PC-3 (cell line): ENCODE data around the gene PTBP1. TPM values are rescaled to one million over a fixed set of nuclear protein-coding genes. Genes with fewer than 3 reads are reported as not detected.

Experiments used
- ATAC-seq: fragments of 200-7000 bp; cut with Tn5 transposase; 2 replicates; pipeline ENCODE4 v1.9.1; 2020; ENCODE audit warnings: mild to moderate bottlenecking, moderate library complexity
- BruUV-seq: library from RNA; stranded (reverse); fragments of 400-500 nt; replicated peaks from 2 replicates; lab custom pipeline; 2021; lab: Mats Ljungman, UMichigan
- CTCF ChIA-PET: fragments of 300-600 bp; sonication (Branson Sonifier 250); formaldehyde crosslinking; loops from one replicate; lab custom pipeline; 2022; ENCODE audit warnings: antibody characterized with exemption; lab: Charles Lee
- POLR2A ChIA-PET: fragments of 300-600 bp; sonication (Branson Sonifier 250); formaldehyde crosslinking; loops from one replicate; lab custom pipeline; 2022; ENCODE audit warnings: antibody characterized with exemption; ENCODE audit not compliant: unreplicated experiment; lab: Charles Lee
- DNase-seq: peaks from one replicate; pipeline ENCODE4 v3.0.0-alpha.2; 2015
- H2AFZ ChIP-seq: fragments of 300-600 bp; sonication (generic); 2 replicates; pipeline ENCODE4 v1.6.0; 2016; ENCODE audit warnings: antibody characterized with exemption, low read length
- H3F3A ChIP-seq: fragments of 300-600 bp; sonication (generic); one replicate; pipeline ENCODE4 v1.6.0; 2017; ENCODE audit warnings: antibody characterized with exemption, low read length, control low read depth, mild to moderate bottlenecking; ENCODE audit not compliant: unreplicated experiment
- H3K27ac ChIP-seq: fragments of 300-600 bp; sonication (generic); 2 replicates; pipeline ENCODE4 v1.5.1; 2016; ENCODE audit warnings: mild to moderate bottlenecking, low read length
- H3K27me3 ChIP-seq: fragments of 300-600 bp; sonication (generic); 2 replicates; pipeline ENCODE4 v1.6.1; 2016; ENCODE audit warnings: low read length, mixed read lengths
- H3K36me3 ChIP-seq: fragments of 300-600 bp; sonication (generic); 2 replicates; pipeline ENCODE4 v1.6.1; 2016; ENCODE audit warnings: low read depth, mixed run types, low read length, mixed read lengths
- H3K4me1 ChIP-seq: fragments of 300-600 bp; sonication (generic); 2 replicates; pipeline ENCODE4 v1.5.1; 2016; ENCODE audit warnings: low read length; ENCODE audit not compliant: insufficient read depth
- H3K4me2 ChIP-seq: fragments of 300-600 bp; sonication (generic); 2 replicates; pipeline ENCODE4 v1.6.0; 2016; ENCODE audit warnings: low read length
- H3K4me3 ChIP-seq: fragments of 300-600 bp; sonication (generic); 2 replicates; pipeline ENCODE4 v1.5.1; 2016; ENCODE audit warnings: mild to moderate bottlenecking, low read length, mixed read lengths
- H3K79me2 ChIP-seq: fragments of 300-600 bp; sonication (generic); 2 replicates; pipeline ENCODE4 v1.6.1; 2017; ENCODE audit warnings: low read length, mixed read lengths
- H3K9ac ChIP-seq: fragments of 300-600 bp; sonication (generic); 2 replicates; pipeline ENCODE4 v1.6.0; 2016; ENCODE audit warnings: mild to moderate bottlenecking, low read length
- H3K9me2 ChIP-seq: fragments of 300-600 bp; sonication (generic); replicated peaks from 2 replicates; pipeline ENCODE4 v1.6.1; 2016; ENCODE audit warnings: mixed run types, low read length, mixed read lengths
- H3K9me3 ChIP-seq: fragments of 300-600 bp; sonication (generic); 2 replicates; pipeline ENCODE4 v1.6.1; 2016; ENCODE audit warnings: low read length, mixed read lengths
- H4K20me1 ChIP-seq: fragments of 300-600 bp; sonication (generic); 2 replicates; pipeline ENCODE4 v1.6.1; 2016; ENCODE audit warnings: low read length, mixed read lengths
- CTCF ChIP-seq: fragments of 300-600 bp; sonication (generic); conservative IDR thresholded peaks from 2 replicates; pipeline ENCODE4 v1.5.1; 2017; ENCODE audit warnings: antibody characterized with exemption, low read depth, mild to moderate bottlenecking, low read length
- EZH2 ChIP-seq: fragments of 300-600 bp; sonication (generic); IDR thresholded peaks from one replicate; pipeline ENCODE4 v1.6.1; 2017; ENCODE audit warnings: antibody characterized with exemption, mild to moderate bottlenecking, low read length; ENCODE audit not compliant: unreplicated experiment
- EZH2phosphoT487 ChIP-seq: fragments of 300-600 bp; sonication (generic); IDR thresholded peaks from 2 replicates; pipeline ENCODE4 v1.6.1; 2018; ENCODE audit warnings: mild to moderate bottlenecking, antibody characterized with exemption, low read length, borderline replicate concordance
- intact Hi-C: fragments of 100-400 bp; cut with micrococcal nuclease; formaldehyde crosslinking; loops from 2 replicates; pipeline ENCODE4 v1.9.0; 2023
- total RNA-seq: library from RNA; depleted of rRNA; stranded (reverse); fragments of >200 nt; gene quantifications from 2 replicates; pipeline ENCODE4 v1.2.3, GENCODE V29; 2014

Gene PTBP1
- total RNA-seq, 1 experiment from 2014 or later = 412 TPM

- Histone ChIP-seq H3K27me3 (no peaks in the 10 kb centered on the region), H3K79me2 (peaks cover 27% of the 10 kb centered on the region), H3K4me1 (peaks cover 16% of the 10 kb centered on the region), H2AFZ (no peak overlapping the region), H3K27ac (no peak overlapping the region), H3K9ac (no peak overlapping the region), H3F3A (no peaks in the 10 kb centered on the region), H3K4me3 (no peak overlapping the region), H4K20me1 (no peaks in the 10 kb centered on the region), H3K9me2 (no peaks in the 10 kb centered on the region), H3K4me2 (no peak overlapping the region), H3K36me3 (no peaks in the 10 kb centered on the region; the same call in 1 of the 2 replicates), H3K9me3 (no peaks in the 10 kb centered on the region)
- TF ChIP-seq CTCF (no peak), EZH2 (no peak), EZH2phosphoT487 (no peak)
- no TSS peak for BruUV-seq
- CTCF ChIA-PET = no interaction called here
- DNase-seq (no peak), ATAC-seq (no peak)
- intact Hi-C loops = loop anchor here (5.0 kb wide), 1 partner anchor 73 kb away; the partner anchor contains the start of gene FSTL3
- POLR2A ChIA-PET = no interaction called here
These were observed 47.4 kb upstream of the PTBP1 start for GRCh38 chr19:749811-750210.

GRCh38 chr19:750640-751423 is 46.4 kb upstream of the PTBP1 start, which contains the start of gene MISP:
Gene MISP (plus strand): TSS chr19:751112. CDS start chr19:756947, 5,835 bp downstream.
- Histone ChIP-seq H2AFZ (no peak within 1 kb of the TSS), H3K36me3 (peaks cover 4% of the 10 kb centered on the region; the same call in 1 of the 2 replicates), H4K20me1 (peaks cover 3% of the 10 kb centered on the region; the same call in 1 of the 2 replicates), H3K27me3 (no peaks in the 10 kb centered on the region), H3K4me2 (peak within 1 kb of the TSS; percentile 94), H3K4me3 (peak within 1 kb of the TSS; percentile 88), H3K27ac (peak within 1 kb of the TSS; percentile 98), H3K9me3 (no peaks in the 10 kb centered on the region), H3K79me2 (peaks cover 37% of the 10 kb centered on the region), H3K9me2 (no peaks in the 10 kb centered on the region), H3K9ac (peak within 1 kb of the TSS; percentile 100), H3K4me1 (peaks cover 16% of the 10 kb centered on the region), H3F3A (no peaks in the 10 kb centered on the region)
- CTCF ChIA-PET = interaction anchor here (0.6 kb wide), 1 partner anchor 159 kb away, joined by 3 read pairs; no protein-coding TSS in a partner anchor
- POLR2A ChIA-PET = interaction anchor here (0.6 to 0.7 kb wide), 3 partner anchors 14 to 175 kb away, joined by 3 read pairs; no protein-coding TSS in a partner anchor
- intact Hi-C loops = loop anchor here (5.0 kb wide), 1 partner anchor 74 kb away; the partner anchor contains the start of gene FSTL3
- ATAC-seq (peak; percentile 41), DNase-seq (peak; percentile 84)
- BruUV-seq = no TSS peak
- TF ChIP-seq EZH2phosphoT487 (no peak), EZH2 (no peak), CTCF (no peak)
